IMR-90 (cell line): ENCODE measurements around the gene LRTM1. TPM values are rescaled to one million over a fixed set of nuclear protein-coding genes. Genes with fewer than 3 reads are reported as not detected.

Source experiments
- ATAC-seq: fragments of 200-7000 bp; cut with Tn5 transposase; 2 replicates; pipeline ENCODE4 v1.9.1; 2020; ENCODE audit warnings: low read depth, mild to moderate bottlenecking, moderate library complexity
- BruUV-seq: library from RNA; stranded (reverse); fragments of 400-500 nt; replicated peaks from 2 replicates; lab custom pipeline; 2021; lab: Mats Ljungman, UMichigan
- CTCF ChIA-PET: fragments of 300-600 bp; formaldehyde crosslinking; extraction: SDS; loops from one replicate; lab custom pipeline; 2021; ENCODE audit warnings: antibody characterized with exemption; lab: Yijun Ruan, JAX
- POLR2A ChIA-PET: fragments of 300-600 bp; sonication (Branson Sonifier 250); formaldehyde crosslinking; loops from one replicate; lab custom pipeline; 2022; ENCODE audit warnings: antibody characterized with exemption; ENCODE audit not compliant: unreplicated experiment; lab: Charles Lee
- DNase-seq: peaks from one replicate; pipeline ENCODE4 v3.0.0; 2013
- H2AFZ ChIP-seq: replicated peaks from 2 replicates; pipeline ENCODE3; 2013; ENCODE audit warnings: low read length, mild to moderate bottlenecking; ENCODE audit not compliant: poor library complexity
- H2AK5ac ChIP-seq: 2 replicates; pipeline ENCODE4 v1.6.1; 2013; ENCODE audit warnings: low read depth, low read length, inconsistent platforms
- H2AK9ac ChIP-seq: replicated peaks from 2 replicates; pipeline ENCODE3; 2013; ENCODE audit warnings: mild to moderate bottlenecking, low read depth, low read length, moderate library complexity; ENCODE audit not compliant: poor library complexity
- H2BK120ac ChIP-seq: 2 replicates; pipeline ENCODE4 v1.6.1; 2013; ENCODE audit warnings: low read depth, low read length, inconsistent platforms
- H2BK15ac ChIP-seq: 3 replicates; pipeline ENCODE4 v1.6.1; 2013; ENCODE audit warnings: low read depth, low read length, inconsistent platforms
- H2BK20ac ChIP-seq: 2 replicates; pipeline ENCODE4 v1.6.1; 2013; ENCODE audit warnings: low read depth, mild to moderate bottlenecking, inconsistent platforms, low read length, moderate library complexity
- H2BK5ac ChIP-seq: 2 replicates; pipeline ENCODE4 v1.6.1; 2013; ENCODE audit warnings: mild to moderate bottlenecking, low read depth, low read length, inconsistent platforms; ENCODE audit not compliant: poor library complexity, severe bottlenecking
- H3K14ac ChIP-seq: replicated peaks from 2 replicates; pipeline ENCODE4 v1.6.1; 2013; ENCODE audit warnings: low read depth, low read length, inconsistent platforms
- H3K18ac ChIP-seq: 2 replicates; pipeline ENCODE4 v1.6.1; 2013; ENCODE audit warnings: low read depth, low read length, control low read depth
- H3K23ac ChIP-seq: 2 replicates; pipeline ENCODE4 v1.6.1; 2013; ENCODE audit warnings: low read depth, low read length, inconsistent platforms
- H3K27ac ChIP-seq: 2 replicates; pipeline ENCODE4 v1.5.1; 2013; ENCODE audit warnings: mild to moderate bottlenecking, control low read depth, low read length; ENCODE audit not compliant: insufficient read depth
- H3K27me3 ChIP-seq: 2 replicates; pipeline ENCODE4 v1.6.1; 2013; ENCODE audit warnings: low read length; ENCODE audit not compliant: control insufficient read depth, insufficient read depth
- H3K36me3 ChIP-seq: 2 replicates; pipeline ENCODE4 v1.6.1; 2013; ENCODE audit warnings: low read length, mixed read lengths; ENCODE audit not compliant: control insufficient read depth, insufficient read depth
- H3K4ac ChIP-seq: 2 replicates; pipeline ENCODE4 v1.6.1; 2013; ENCODE audit warnings: low read depth, low read length, inconsistent platforms
- H3K4me1 ChIP-seq: 2 replicates; pipeline ENCODE4 v1.6.1; 2013; ENCODE audit warnings: low read length, mixed read lengths; ENCODE audit not compliant: control insufficient read depth, insufficient read depth
- H3K4me2 ChIP-seq: 2 replicates; pipeline ENCODE4 v1.6.1; 2013; ENCODE audit warnings: low read depth, mild to moderate bottlenecking, control low read depth, low read length, moderate library complexity
- H3K4me3 ChIP-seq: 2 replicates; pipeline ENCODE4 v1.5.1; 2013; ENCODE audit warnings: low read depth, mild to moderate bottlenecking, control low read depth, low read length, moderate library complexity; ENCODE audit not compliant: insufficient read depth
- H3K56ac ChIP-seq: 2 replicates; pipeline ENCODE4 v1.6.1; 2013; ENCODE audit warnings: low read length, inconsistent platforms; ENCODE audit not compliant: insufficient read depth; ENCODE audit errors: extremely low read depth
- H3K79me1 ChIP-seq, 2 experiments: 2 replicates each; pipeline ENCODE4 v1.6.1; 2013; ENCODE audit warnings: low read length in 2 of 2, inconsistent platforms in 1 of 2, low read depth in 1 of 2
- H3K9ac ChIP-seq: 2 replicates; pipeline ENCODE4 v1.6.1; 2013; ENCODE audit warnings: low read depth, low read length, control low read depth
- H3K9me1 ChIP-seq: 2 replicates; pipeline ENCODE4 v1.6.1; 2013; ENCODE audit warnings: low read length, inconsistent platforms; ENCODE audit not compliant: insufficient read depth
- H3K9me3 ChIP-seq: 2 replicates; pipeline ENCODE4 v1.6.1; 2013; ENCODE audit warnings: low read length; ENCODE audit not compliant: control insufficient read depth, insufficient read depth
- H4K20me1 ChIP-seq: 2 replicates; pipeline ENCODE4 v1.6.1; 2013; ENCODE audit warnings: low read length, inconsistent platforms; ENCODE audit not compliant: insufficient read depth
- H4K5ac ChIP-seq: 2 replicates; pipeline ENCODE4 v1.6.1; 2013; ENCODE audit warnings: mild to moderate bottlenecking, low read depth, low read length, control low read depth
- H4K8ac ChIP-seq, 2 experiments: 2 replicates each; pipeline ENCODE4 v1.6.1; 2013; ENCODE audit warnings: low read depth in 2 of 2, low read length in 2 of 2, control low read depth in 1 of 2, inconsistent platforms in 1 of 2
- H4K91ac ChIP-seq: 2 replicates; pipeline ENCODE4 v1.6.1; 2013; ENCODE audit warnings: low read depth, low read length, inconsistent platforms; ENCODE audit not compliant: insufficient read depth
- BHLHE40 ChIP-seq: fragments of 150-350 bp; IDR thresholded peaks from 2 replicates; pipeline ENCODE4 v1.6.1; 2016; ENCODE audit warnings: mild to moderate bottlenecking, low read depth, low read length
- ELK1 ChIP-seq: fragments of 150-350 bp; IDR thresholded peaks from 2 replicates; pipeline ENCODE4 v1.6.1; 2016; ENCODE audit warnings: low read depth, mild to moderate bottlenecking, low read length, moderate library complexity, borderline replicate concordance
- FOS ChIP-seq: fragments of 150-350 bp; IDR thresholded peaks from 2 replicates; pipeline ENCODE4 v1.6.1; 2016; ENCODE audit warnings: low read depth, low read length
- MAZ ChIP-seq: IDR thresholded peaks from 2 replicates; pipeline ENCODE4 v1.6.1; 2012; ENCODE audit warnings: low read depth, mild to moderate bottlenecking, low read length, improper control_type of control experiment, moderate library complexity, borderline replicate concordance
- WGBS, 2 experiments: methylation state at CpG; one replicate each; pipeline versions ENCODE4 v1.1.5 to v1.1.7; 2013; ENCODE audit warnings: missing lambda C conversion rate in 2 of 2; ENCODE audit not compliant: insufficient read length in 1 of 2; ENCODE audit errors: extremely low coverage in 2 of 2; 5-methylcytosine and 5-hydroxymethylcytosine counted together
- dilution Hi-C: fragments of 300-500 bp; cut with HindIII; formaldehyde crosslinking; loops from one replicate; pipeline ENCODE4 v1.14.3; 2018; ENCODE audit warnings: low sequenced_read_pairs; ENCODE audit not compliant: unreplicated experiment
- in situ Hi-C: fragments of 300-500 bp; cut with MboI; formaldehyde crosslinking; loops from 3 replicates; pipeline ENCODE4 v1.14.3; 2019; ENCODE audit warnings: low sequenced_read_pairs, inconsistent platforms, mixed read lengths
- intact Hi-C: fragments of 100-400 bp; cut with micrococcal nuclease; formaldehyde crosslinking; loops from 2 replicates; pipeline ENCODE4 v1.10.0; 2022
- polyA plus RNA-seq, 3 experiments: library from polyadenylated mRNA; depleted of rRNA; stranded (reverse); fragments of >200 nt; gene quantifications; 2 replicates each; pipeline ENCODE4 v1.2.3, GENCODE V29; 2012; ENCODE audit warnings: low replicate concordance in 1 of 3
- total RNA-seq: library from RNA; depleted of rRNA; stranded (reverse); fragments of >200 nt; gene quantifications from 2 replicates; pipeline ENCODE4 v1.2.3, GENCODE V29; 2012

LRTM1 gene
- total and polyA plus RNA-seq, 2 of the 4 experiments (the other 2 are of a cell fraction): not detected

GRCh38 chr3:54918516-54918915, 9.3 kb downstream of the LRTM1 start:
- H2AK5ac ChIP-seq: peak overlapping the region; percentile 77
- H3K4me2 ChIP-seq: no peak overlapping the region
- H3K4ac ChIP-seq: no peak overlapping the region
- no peak overlapping the region for H4K91ac ChIP-seq
- ATAC-seq: no peak
- peak overlapping the region; percentile 59 for H2AFZ ChIP-seq
- H3K23ac ChIP-seq: no peak overlapping the region
- H3K9ac ChIP-seq: no peak overlapping the region
- peak overlapping the region; percentile 13; the same call in 1 of the 2 replicates for H2BK20ac ChIP-seq
- DNase-seq: no peak
- no TSS peak for BruUV-seq
- POLR2A ChIA-PET: no interaction called here
- no peaks in the 10 kb centered on the region for H3K9me3 ChIP-seq
- H4K20me1 ChIP-seq: no peaks in the 10 kb centered on the region
- H3K4me1 ChIP-seq: peaks cover 5% of the 10 kb centered on the region; the same call in 1 of the 2 replicates
- no peak overlapping the region for H3K56ac ChIP-seq
- H3K18ac ChIP-seq: no peak overlapping the region
- H3K79me1 ChIP-seq: no peaks in the 10 kb centered on the region
- H2BK15ac ChIP-seq: 0 out of 3 replicates have a peak overlapping the region, but pooled peaks have one; percentile 51
- H3K27me3 ChIP-seq: no peaks in the 10 kb centered on the region
- TF ChIP-seq FOS: no peak
- TF ChIP-seq MAZ: no peak
- no peak for TF ChIP-seq BHLHE40
- no peak for TF ChIP-seq ELK1
- CTCF ChIA-PET: no interaction called here
- H4K5ac ChIP-seq: no peak overlapping the region
- 100% methylated on average over 7 of the region's 12 CpGs; no CpG with 5 or more reads in 1 of the 2 experiments for WGBS, 2 experiments
- H3K4me3 ChIP-seq: no peak overlapping the region
- H4K8ac ChIP-seq: no peak overlapping the region
- no peak overlapping the region for H3K27ac ChIP-seq
- peak overlapping the region; percentile 51 for H2AK9ac ChIP-seq
- intact Hi-C loops (no loop called here), dilution Hi-C loops (no loop called here), in situ Hi-C loops (no loop called here)
- no peaks in the 10 kb centered on the region for H3K36me3 ChIP-seq
- no peak overlapping the region for H2BK5ac ChIP-seq
- H3K14ac ChIP-seq: no peak overlapping the region
- H2BK120ac ChIP-seq: no peak overlapping the region; the same call in 1 of the 2 replicates
- H3K9me1 ChIP-seq: no peaks in the 10 kb centered on the region; the same call in 1 of the 2 replicates
